Ascending aorta (tissue), 2 donors: Measurements from ENCODE around the gene DNAH1. TPM values are rescaled to one million over a fixed set of nuclear protein-coding genes. Genes with fewer than 3 reads are reported as not detected.

Experiments
- DNase-seq, 2 donors: peaks; one replicate each; pipeline ENCODE4 v3.0.0-alpha.2; 2019; ENCODE audit warnings: low spot score in 2 of 2
- H3K27ac ChIP-seq, 2 donors: fragments of 200-600 bp; sonication (generic); one replicate each; pipeline ENCODE4 v1.5.1; 2016 to 2017; ENCODE audit warnings: mild to moderate bottlenecking in 1 of 2
- H3K27me3 ChIP-seq: fragments of 200-600 bp; sonication (generic); one replicate; pipeline ENCODE4 v1.5.1; 2017
- H3K36me3 ChIP-seq, 2 donors: fragments of 200-600 bp; sonication (generic); one replicate each; pipeline ENCODE4 v1.5.1; 2016
- H3K4me1 ChIP-seq, 2 donors: fragments of 200-600 bp; sonication (generic); one replicate each; pipeline ENCODE4 v1.5.1; 2016 to 2017; ENCODE audit warnings: mild to moderate bottlenecking in 1 of 2
- H3K4me3 ChIP-seq, 2 donors: fragments of 200-600 bp; sonication (generic); one replicate each; pipeline ENCODE4 v1.5.1; 2016 to 2017; ENCODE audit warnings: mild to moderate bottlenecking in 1 of 2
- H3K9me3 ChIP-seq, 2 donors: fragments of 200-600 bp; sonication (generic); one replicate each; pipeline ENCODE4 v1.5.1; 2016
- CTCF ChIP-seq, 3 experiments: fragments of 200-600 bp in 2 of 3; fragments of 450-650 bp in 1 of 3; sonication (generic) in 2 of 3; IDR thresholded peaks; one replicate each; pipeline ENCODE4 v1.5.1; 2016 to 2019; ENCODE audit warnings: antibody characterized with exemption in 3 of 3, mild to moderate bottlenecking in 1 of 3, moderate library complexity in 1 of 3
- intact Hi-C: fragments of 100-400 bp; cut with DNase I; formaldehyde crosslinking; loops from one replicate; pipeline ENCODE4 v1.15.1; 2023
- total RNA-seq: library from RNA; depleted of rRNA; stranded (reverse); fragments of >200 nt; gene quantifications from one replicate; pipeline ENCODE4 v1.1.0, GENCODE V29; 2016

The DNAH1 gene
- total RNA-seq, 1 donor from 2014 or later: 7.6 TPM

GRCh38 chr3:52318186-52318816 is 2.2 kb downstream of the DNAH1 start:
- Histone ChIP-seq H3K27me3 (no peaks in the 10 kb centered on the region), H3K9me3 (no peaks in the 10 kb centered on the region), H3K36me3 (no peaks in the 10 kb centered on the region), H3K27ac (no peak overlapping the region), H3K4me3 (no peak overlapping the region), H3K4me1 (no peaks in the 10 kb centered on the region)
- TF ChIP-seq CTCF (IDR thresholded peaks at IDR 0.05): no peak
- DNase-seq: no peak
- intact Hi-C loops: no loop called here

- Histone ChIP-seq H3K27ac (no peak overlapping the region), H3K4me3 (no peak overlapping the region), H3K36me3 (no peaks in the 10 kb centered on the region), H3K9me3 (no peaks in the 10 kb centered on the region), H3K27me3 (no peaks in the 10 kb centered on the region), H3K4me1 (no peaks in the 10 kb centered on the region)
- no peak for DNase-seq
- intact Hi-C loops: no loop called here
- no peak for TF ChIP-seq CTCF (IDR thresholded peaks at IDR 0.05)
Observed at GRCh38 chr3:52319921-52320595, 3.9 kb downstream of the DNAH1 start.

- Histone ChIP-seq H3K27ac (no peak overlapping the region), H3K9me3 (no peaks in the 10 kb centered on the region), H3K27me3 (no peaks in the 10 kb centered on the region), H3K36me3 (no peaks in the 10 kb centered on the region), H3K4me3 (no peak overlapping the region), H3K4me1 (no peaks in the 10 kb centered on the region)
- TF ChIP-seq CTCF (IDR thresholded peaks at IDR 0.05): no peak
- DNase-seq: no peak
- intact Hi-C loops: no loop called here
Observed at GRCh38 chr3:52321481-52321880, 5.4 kb downstream of the DNAH1 start.

- intact Hi-C loops: no loop called here
- H3K4me1 ChIP-seq: no peaks in the 10 kb centered on the region
- H3K4me3 ChIP-seq: no peak overlapping the region
- no peaks in the 10 kb centered on the region for H3K36me3 ChIP-seq
- no peaks in the 10 kb centered on the region for H3K27me3 ChIP-seq
- DNase-seq: no peak
- H3K27ac ChIP-seq: no peak overlapping the region
- H3K9me3 ChIP-seq: no peaks in the 10 kb centered on the region
- TF ChIP-seq CTCF (IDR thresholded peaks at IDR 0.05): no peak
Observed at GRCh38 chr3:52322466-52322865, 6.3 kb downstream of the DNAH1 start.

- Histone ChIP-seq H3K4me3 (no peak overlapping the region), H3K36me3 (no peaks in the 10 kb centered on the region), H3K9me3 (no peaks in the 10 kb centered on the region), H3K27ac (no peak overlapping the region), H3K27me3 (no peaks in the 10 kb centered on the region), H3K4me1 (no peaks in the 10 kb centered on the region)
- intact Hi-C loops: no loop called here
- TF ChIP-seq CTCF (IDR thresholded peaks at IDR 0.05): no peak
- no peak for DNase-seq
Observed at GRCh38 chr3:52323526-52324295, 7.6 kb downstream of the DNAH1 start.
